ENCODE data around the gene GOLGA1. TPM values are rescaled to one million over a fixed set of nuclear protein-coding genes. Genes with fewer than 3 reads are reported as not detected.
"Not testable (repeated sequence)": the region's sequence is repeated elsewhere in the genome, so short reads cannot be mapped to it uniquely, and the experiment has no call there.

Gene GOLGA1
- total RNA-seq, 4 donors from 2014 or later: 23.5 to 44.4 (median 28.4) TPM

DNA sequence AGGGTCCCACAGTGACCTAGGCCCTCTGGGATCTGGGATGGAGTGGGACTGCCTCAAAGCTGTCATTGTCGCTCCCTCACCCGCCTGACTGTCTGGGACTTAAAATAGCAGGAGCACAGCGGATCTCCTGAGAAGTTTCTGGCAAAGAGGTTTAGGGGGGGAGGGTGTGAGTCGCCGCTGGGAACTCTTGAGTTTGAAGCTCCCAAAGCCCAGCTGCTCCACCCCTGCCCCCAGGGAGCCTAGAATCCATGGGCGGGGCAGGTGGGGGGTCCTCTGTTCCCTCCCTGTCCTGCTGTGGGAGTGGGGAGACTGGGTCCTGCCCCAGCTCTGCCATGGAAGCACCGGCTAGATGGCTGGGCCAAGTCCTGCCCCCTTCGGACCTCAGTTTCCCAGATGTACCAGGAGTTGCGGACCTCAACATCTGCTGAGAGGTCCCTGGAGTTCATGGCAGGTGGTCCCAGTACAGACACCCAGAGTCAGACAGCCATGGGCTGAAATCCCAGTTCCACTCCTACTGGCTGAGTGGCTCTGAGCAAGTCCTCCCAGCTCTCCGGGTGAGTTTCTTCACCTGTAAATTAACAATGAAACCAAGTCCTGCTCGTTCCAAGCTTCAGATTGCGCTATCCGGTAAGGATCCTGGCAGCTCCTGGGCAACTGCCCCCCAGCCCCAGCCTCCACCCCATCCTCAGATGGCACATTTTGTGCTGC is 88.6 kb downstream of the GOLGA1 start:
- peaks cover 0 to 41% (median 16%) of the 10 kb centered on the region in 4 donors for H3K4me1 ChIP-seq
- WGBS, 2 donors: 52% methylated on average over 12 to 13 of the region's 13 CpGs
- TF ChIP-seq POLR2A (IDR thresholded peaks at IDR 0.05): no peak
- no peak for DNase-seq (ENCODE audit: low spot score in 2 of 2)
- peak overlapping the region in 3 of 4 donors; percentile 34 to 66 (median 48) for H3K27ac ChIP-seq
- H3K9me3 ChIP-seq: no peaks in the 10 kb centered on the region
- no peaks in the 10 kb centered on the region for H3K27me3 ChIP-seq
- peaks cover 0 to 15% (median 0%) of the 10 kb centered on the region in 3 donors for H3K36me3 ChIP-seq
- H3K4me3 ChIP-seq: peak overlapping the region in 3 of 4 donors; percentile 44 to 48 (median 48)

DNA sequence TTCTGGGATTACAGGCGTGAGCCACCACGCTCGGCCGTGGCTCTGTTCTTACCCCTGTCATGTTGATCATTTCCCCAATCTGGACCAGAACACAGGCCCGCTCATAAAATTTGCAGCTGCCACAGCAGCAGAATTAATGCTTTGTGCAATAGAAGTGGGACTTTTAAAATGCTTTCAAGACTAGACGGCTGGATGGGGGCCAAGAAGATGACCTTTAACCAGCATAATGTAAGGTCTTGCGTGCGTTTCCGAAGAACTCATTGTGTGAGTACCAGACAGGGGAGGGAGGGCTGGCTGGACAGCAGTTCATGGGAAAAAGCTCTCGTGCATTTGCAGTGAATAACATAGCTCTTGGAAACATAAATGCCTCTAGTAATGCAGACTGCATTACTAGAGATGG is 91.1 kb downstream of the GOLGA1 start:
- whole genome bisulfite sequencing, 2 donors: 34 to 42% methylated on average over 10 of the region's 10 CpGs
- peak; percentile 57 to 75 for DNase-seq (ENCODE audit: low spot score in 2 of 2)
- TF ChIP-seq, protein P1, sequence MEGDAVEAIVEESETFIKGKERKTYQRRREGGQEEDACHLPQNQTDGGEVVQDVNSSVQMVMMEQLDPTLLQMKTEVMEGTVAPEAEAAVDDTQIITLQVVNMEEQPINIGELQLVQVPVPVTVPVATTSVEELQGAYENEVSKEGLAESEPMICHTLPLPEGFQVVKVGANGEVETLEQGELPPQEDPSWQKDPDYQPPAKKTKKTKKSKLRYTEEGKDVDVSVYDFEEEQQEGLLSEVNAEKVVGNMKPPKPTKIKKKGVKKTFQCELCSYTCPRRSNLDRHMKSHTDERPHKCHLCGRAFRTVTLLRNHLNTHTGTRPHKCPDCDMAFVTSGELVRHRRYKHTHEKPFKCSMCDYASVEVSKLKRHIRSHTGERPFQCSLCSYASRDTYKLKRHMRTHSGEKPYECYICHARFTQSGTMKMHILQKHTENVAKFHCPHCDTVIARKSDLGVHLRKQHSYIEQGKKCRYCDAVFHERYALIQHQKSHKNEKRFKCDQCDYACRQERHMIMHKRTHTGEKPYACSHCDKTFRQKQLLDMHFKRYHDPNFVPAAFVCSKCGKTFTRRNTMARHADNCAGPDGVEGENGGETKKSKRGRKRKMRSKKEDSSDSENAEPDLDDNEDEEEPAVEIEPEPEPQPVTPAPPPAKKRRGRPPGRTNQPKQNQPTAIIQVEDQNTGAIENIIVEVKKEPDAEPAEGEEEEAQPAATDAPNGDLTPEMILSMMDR (IDR thresholded peaks at IDR 0.05): no peak
- peak; percentile 37 to 90 for TF ChIP-seq EP300 (IDR thresholded peaks at IDR 0.05)
- TF ChIP-seq POLR2A (IDR thresholded peaks at IDR 0.05): no peak
- Histone ChIP-seq H3K9me3 (no peaks in the 10 kb centered on the region), H3K4me1 (peaks cover 0 to 41% (median 16%) of the 10 kb centered on the region in 4 donors), H3K4me3 (no peak overlapping the region), H3K27me3 (no peaks in the 10 kb centered on the region), H3K36me3 (no peaks in the 10 kb centered on the region), H3K27ac (peak overlapping the region in 2 of 4 donors; percentile 63 to 69)

DNA sequence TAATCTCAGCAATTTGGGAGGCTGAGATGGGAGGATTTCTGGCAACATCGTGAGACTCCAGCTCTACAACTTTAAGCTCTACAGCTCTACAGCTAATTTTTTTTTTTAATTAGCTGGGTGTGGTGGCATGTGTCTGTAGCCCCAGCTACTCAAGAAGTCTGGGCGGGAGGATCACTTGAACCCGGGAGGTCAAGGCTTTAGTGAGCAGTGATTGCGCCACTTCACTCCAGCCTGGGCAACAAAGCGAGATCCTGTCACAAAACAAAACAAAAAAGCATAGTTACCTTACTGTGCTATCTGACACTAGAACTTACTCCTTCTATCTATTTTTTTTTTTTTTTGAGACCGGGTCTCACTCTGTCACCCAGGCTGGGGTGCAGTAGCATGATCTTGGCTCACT is 93.9 kb downstream of the GOLGA1 start:
- Histone ChIP-seq H3K4me1 (peaks cover 0 to 22% (median 3%) of the 10 kb centered on the region in 4 donors), H3K27ac (no peak overlapping the region), H3K9me3 (no peaks in the 10 kb centered on the region), H3K36me3 (no peaks in the 10 kb centered on the region), H3K27me3 (no peaks in the 10 kb centered on the region), H3K4me3 (no peak overlapping the region)
- no peak for DNase-seq (ENCODE audit: low spot score in 2 of 2)
- 88 to 94% methylated on average over 6 of the region's 6 CpGs for WGBS, 2 donors
- TF ChIP-seq POLR2A (IDR thresholded peaks at IDR 0.05) (no peak), EP300 (IDR thresholded peaks at IDR 0.05) (no peak)
- TF ChIP-seq, protein P1 (IDR thresholded peaks at IDR 0.05): no peak

DNA sequence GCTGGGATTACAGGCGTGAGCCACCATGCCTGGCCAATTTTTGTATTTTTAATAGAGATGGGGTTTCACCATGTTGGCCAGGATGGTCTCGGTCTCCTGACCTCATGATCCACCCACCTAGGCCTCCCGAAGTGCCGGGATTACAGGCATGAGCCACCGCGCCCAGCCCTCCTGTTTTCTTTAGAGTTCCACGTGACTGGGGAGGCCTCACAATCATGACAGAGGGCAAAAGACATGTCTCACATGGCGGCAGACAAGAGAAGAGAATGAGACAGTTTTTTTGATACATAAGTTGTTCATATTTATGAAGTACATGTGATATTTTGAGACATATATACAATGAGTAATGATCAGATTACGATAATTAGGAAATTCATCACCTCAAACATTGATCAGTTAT is 94.4 kb downstream of the GOLGA1 start:
- not testable (repeated sequence) for H3K36me3 ChIP-seq; DNase-seq (ENCODE audit: low spot score in 2 of 2); H3K9me3 ChIP-seq; H3K27me3 ChIP-seq; H3K27ac ChIP-seq; H3K4me3 ChIP-seq
- WGBS, 2 donors: 89 to 94% methylated on average over 9 of the region's 9 CpGs
- H3K4me1 ChIP-seq: peaks cover 0 to 17% (median under 1%) of the 10 kb centered on the region in 4 donors

DNA sequence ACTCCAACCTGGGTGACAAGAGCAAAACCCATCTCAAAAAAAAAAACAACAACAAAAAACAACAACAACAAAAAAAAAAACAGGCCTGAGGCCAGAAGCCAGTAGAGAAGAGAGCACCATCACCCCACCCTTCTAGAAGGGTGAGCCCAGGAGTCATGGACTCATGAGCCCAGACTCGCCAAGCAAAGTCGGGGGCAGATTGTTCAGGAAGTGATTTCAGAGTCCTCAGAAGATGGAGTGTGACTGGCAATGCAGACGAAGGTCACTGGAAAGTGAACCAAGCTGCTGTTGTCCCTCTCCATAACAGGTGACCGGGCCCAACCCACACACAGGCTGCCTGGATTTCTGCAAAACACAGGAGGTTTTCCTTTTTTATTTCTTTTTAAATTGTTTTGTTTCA is 96.6 kb downstream of the GOLGA1 start:
- Histone ChIP-seq H3K4me3 (no peak overlapping the region), H3K27me3 (no peaks in the 10 kb centered on the region), H3K36me3 (no peaks in the 10 kb centered on the region), H3K27ac (no peak overlapping the region), H3K9me3 (no peaks in the 10 kb centered on the region), H3K4me1 (peaks cover 0 to 10% (median 0%) of the 10 kb centered on the region in 4 donors)
- WGBS, 2 donors: 66 to 77% methylated on average over 4 of the region's 4 CpGs
- TF ChIP-seq, protein P1 (IDR thresholded peaks at IDR 0.05): no peak
- no peak for DNase-seq (ENCODE audit: low spot score in 2 of 2)

DNA sequence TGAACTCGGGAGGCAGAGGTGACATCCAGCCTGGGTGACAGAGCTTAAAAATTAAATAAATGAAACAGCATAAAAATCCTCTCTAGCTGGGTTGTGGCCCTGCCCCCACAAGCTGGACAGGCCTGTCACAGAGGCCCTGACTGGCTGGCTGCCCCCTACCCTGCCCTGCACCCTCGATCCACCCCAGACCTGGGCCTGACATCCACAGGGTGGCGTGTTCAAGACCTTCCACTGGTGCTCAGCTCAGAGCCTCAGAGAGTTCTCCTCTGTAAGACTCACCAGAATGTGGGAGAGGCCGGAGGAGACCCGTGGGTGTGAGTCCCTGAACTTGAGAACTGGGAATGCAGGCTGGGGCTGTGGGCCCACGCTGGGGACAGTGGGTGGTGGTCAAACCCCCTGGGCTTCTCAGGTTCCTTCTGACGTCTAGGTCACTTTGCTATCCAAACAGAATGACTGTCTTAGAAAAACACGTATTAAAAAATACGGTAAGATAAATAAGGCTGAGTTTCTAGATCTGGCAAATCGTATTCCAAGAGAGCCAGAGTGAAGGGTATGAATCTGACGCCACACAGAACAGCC is 97.3 kb downstream of the GOLGA1 start:
- DNase-seq (ENCODE audit: low spot score in 2 of 2): no peak
- 60 to 64% methylated on average over 11 of the region's 11 CpGs for WGBS, 2 donors
- Histone ChIP-seq H3K27me3 (no peaks in the 10 kb centered on the region), H3K27ac (no peak overlapping the region), H3K36me3 (no peaks in the 10 kb centered on the region), H3K9me3 (no peaks in the 10 kb centered on the region), H3K4me1 (peaks cover 0 to 10% (median 0%) of the 10 kb centered on the region in 4 donors), H3K4me3 (no peak overlapping the region)
- TF ChIP-seq, protein P1 (IDR thresholded peaks at IDR 0.05): no peak
- TF ChIP-seq EP300 (IDR thresholded peaks at IDR 0.05): no peak
- no peak for TF ChIP-seq POLR2A (IDR thresholded peaks at IDR 0.05)
